ENCODE data around the gene OR9Q1.

The OR9Q1 gene

GRCh38 chr11:58059007-58059350 is 35.3 kb downstream of the OR9Q1 start:
- no peak overlapping the region for H3K4me2 ChIP-seq (ENCODE audit: insufficient read depth, low read length)
- no peak overlapping the region for H3K9ac ChIP-seq (ENCODE audit: low read depth, low read length)
- no peak overlapping the region for H3K27ac ChIP-seq (ENCODE audit: low read length)
- H2AFZ ChIP-seq (ENCODE audit: low read depth, low read length), result no peak overlapping the region
- H4K20me1 ChIP-seq (ENCODE audit: insufficient read depth, low read length), result no peaks in the 10 kb centered on the region
- no peak for TF ChIP-seq CTCF (IDR thresholded peaks at IDR 0.05; ENCODE audit: borderline replicate concordance, extremely low read depth, low read length, poor library complexity, severe bottlenecking)
- TF ChIP-seq EZH2 (IDR thresholded peaks at IDR 0.05; ENCODE audit: borderline replicate concordance, low read depth, low read length, severe bottlenecking), result no peak
- no peaks in the 10 kb centered on the region for H3K9me3 ChIP-seq (ENCODE audit: insufficient read depth, low read length, severe bottlenecking)
- ATAC-seq (ENCODE audit: insufficient read depth, low read depth) (no peak), DNase-seq (no peak)
- H3K4me3 ChIP-seq (ENCODE audit: low read depth in 1 of 2, low read length in 2 of 2), result no peak overlapping the region
- no peaks in the 10 kb centered on the region for H3K27me3 ChIP-seq (ENCODE audit: insufficient read depth, low read length, poor library complexity)
- H3K79me2 ChIP-seq (ENCODE audit: insufficient read depth, low read length), result no peaks in the 10 kb centered on the region
- H3K4me1 ChIP-seq (ENCODE audit: insufficient read depth, low read length), result no peaks in the 10 kb centered on the region
- no peaks in the 10 kb centered on the region for H3K36me3 ChIP-seq (ENCODE audit: insufficient read depth, low read length)

GRCh38 chr11:58060535-58060934 is 36.9 kb downstream of the OR9Q1 start:
- H3K9ac ChIP-seq (ENCODE audit: low read depth, low read length), result no peak overlapping the region
- no peak overlapping the region for H3K27ac ChIP-seq (ENCODE audit: low read length)
- TF ChIP-seq EZH2 (IDR thresholded peaks at IDR 0.05; ENCODE audit: borderline replicate concordance, low read depth, low read length, severe bottlenecking) (no peak), CTCF (IDR thresholded peaks at IDR 0.05; ENCODE audit: borderline replicate concordance, extremely low read depth, low read length, poor library complexity, severe bottlenecking) (no peak)
- H3K36me3 ChIP-seq (ENCODE audit: insufficient read depth, low read length), result no peaks in the 10 kb centered on the region
- no peaks in the 10 kb centered on the region for H3K27me3 ChIP-seq (ENCODE audit: insufficient read depth, low read length, poor library complexity)
- H3K4me3 ChIP-seq (ENCODE audit: low read depth in 1 of 2, low read length in 2 of 2), result no peak overlapping the region
- H2AFZ ChIP-seq (ENCODE audit: low read depth, low read length), result no peak overlapping the region
- ATAC-seq (ENCODE audit: insufficient read depth, low read depth) (no peak), DNase-seq (no peak)
- H3K4me1 ChIP-seq (ENCODE audit: insufficient read depth, low read length), result no peaks in the 10 kb centered on the region
- no peaks in the 10 kb centered on the region for H3K9me3 ChIP-seq (ENCODE audit: insufficient read depth, low read length, severe bottlenecking)
- no peaks in the 10 kb centered on the region for H3K79me2 ChIP-seq (ENCODE audit: insufficient read depth, low read length)
- H3K4me2 ChIP-seq (ENCODE audit: insufficient read depth, low read length), result no peak overlapping the region
- H4K20me1 ChIP-seq (ENCODE audit: insufficient read depth, low read length), result no peaks in the 10 kb centered on the region

GRCh38 chr11:58060939-58061672 is 37.4 kb downstream of the OR9Q1 start:
- DNase-seq, result no peak
- no peaks in the 10 kb centered on the region for H3K4me1 ChIP-seq (ENCODE audit: insufficient read depth, low read length)
- H2AFZ ChIP-seq (ENCODE audit: low read depth, low read length), result no peak overlapping the region
- no peaks in the 10 kb centered on the region for H3K36me3 ChIP-seq (ENCODE audit: insufficient read depth, low read length)
- H4K20me1 ChIP-seq (ENCODE audit: insufficient read depth, low read length), result no peaks in the 10 kb centered on the region
- H3K9me3 ChIP-seq (ENCODE audit: insufficient read depth, low read length, severe bottlenecking), result no peaks in the 10 kb centered on the region
- H3K4me2 ChIP-seq (ENCODE audit: insufficient read depth, low read length), result no peak overlapping the region
- H3K9ac ChIP-seq (ENCODE audit: low read depth, low read length), result no peak overlapping the region
- no peak for TF ChIP-seq CTCF (IDR thresholded peaks at IDR 0.05; ENCODE audit: borderline replicate concordance, extremely low read depth, low read length, poor library complexity, severe bottlenecking)
- no peak for TF ChIP-seq EZH2 (IDR thresholded peaks at IDR 0.05; ENCODE audit: borderline replicate concordance, low read depth, low read length, severe bottlenecking)
- H3K27ac ChIP-seq (ENCODE audit: low read length), result no peak overlapping the region
- H3K27me3 ChIP-seq (ENCODE audit: insufficient read depth, low read length, poor library complexity), result no peaks in the 10 kb centered on the region
- no peaks in the 10 kb centered on the region for H3K79me2 ChIP-seq (ENCODE audit: insufficient read depth, low read length)
- H3K4me3 ChIP-seq (ENCODE audit: low read depth in 1 of 2, low read length in 2 of 2), result no peak overlapping the region
- ATAC-seq (ENCODE audit: insufficient read depth, low read depth), result no peak

All from DND-41 (cell line).